D341Med (cell line): ENCODE data around the gene LRP1B.
"Not testable (repeated sequence)": the region's sequence is repeated elsewhere in the genome, so short reads cannot be mapped to it uniquely, and the experiment has no call there.

Source experiments
- DNase-seq: peaks from one replicate; pipeline ENCODE4 v3.0.0; 2012; ENCODE audit warnings: low spot score

Gene LRP1B

GRCh38 chr2:141887363-141887762, 243.5 kb downstream of the LRP1B start:
- no peak for DNase-seq

GRCh38 chr2:141878016-141878415, 252.8 kb downstream of the LRP1B start:
- DNase-seq: no peak

GRCh38 chr2:141871913-141872634, 258.7 kb downstream of the LRP1B start:
- no peak for DNase-seq

- DNase-seq: no peak
Measured at GRCh38 chr2:141869572-141869971, 261.2 kb downstream of the LRP1B start.

GRCh38 chr2:141863964-141864363, 266.9 kb downstream of the LRP1B start:
- no peak for DNase-seq

GRCh38 chr2:141856215-141856919, 274.4 kb downstream of the LRP1B start:
- no peak for DNase-seq

- no peak for DNase-seq
Measured at GRCh38 chr2:141848191-141848590, 282.6 kb downstream of the LRP1B start.

- no peak for DNase-seq
Measured at GRCh38 chr2:141844231-141844630, 286.6 kb downstream of the LRP1B start.

- no peak for DNase-seq
Measured at GRCh38 chr2:141835103-141835502, 295.7 kb downstream of the LRP1B start.

- DNase-seq: no peak
Measured at GRCh38 chr2:141828761-141829160, 302.1 kb downstream of the LRP1B start.

- no peak for DNase-seq
Measured at GRCh38 chr2:141824790-141825189, 306.0 kb downstream of the LRP1B start.

- DNase-seq: peak; percentile 23
Measured at GRCh38 chr2:141820893-141821292, 309.9 kb downstream of the LRP1B start.

- not testable (repeated sequence) for DNase-seq
Measured at GRCh38 chr2:141815320-141815719, 315.5 kb downstream of the LRP1B start.

GRCh38 chr2:141814150-141814549, 316.7 kb downstream of the LRP1B start:
- DNase-seq: no peak

GRCh38 chr2:141810148-141810547, 320.7 kb downstream of the LRP1B start:
- no peak for DNase-seq

GRCh38 chr2:141806090-141806489, 324.7 kb downstream of the LRP1B start:
- DNase-seq: no peak

- DNase-seq: no peak
Measured at GRCh38 chr2:141805302-141805701, 325.5 kb downstream of the LRP1B start.

GRCh38 chr2:141796449-141796848, 334.4 kb downstream of the LRP1B start:
- no peak for DNase-seq

- no peak for DNase-seq
Measured at GRCh38 chr2:141791521-141791920, 339.3 kb downstream of the LRP1B start.

- no peak for DNase-seq
Measured at GRCh38 chr2:141782574-141782973, 348.2 kb downstream of the LRP1B start.

GRCh38 chr2:141778315-141778835, 352.4 kb downstream of the LRP1B start:
- no peak for DNase-seq

- DNase-seq: no peak
Measured at GRCh38 chr2:141770530-141770929, 360.3 kb downstream of the LRP1B start.

- DNase-seq: no peak
Measured at GRCh38 chr2:141767691-141768090, 363.1 kb downstream of the LRP1B start.
